Esophagus muscularis mucosa (tissue), 3 donors: ENCODE data around the gene GAA.

ENCODE experiments used
- CTCF ChIP-seq, 3 experiments: fragments of 200-600 bp in 2 of 3; fragments of 450-650 bp in 1 of 3; sonication (generic) in 2 of 3; IDR thresholded peaks; one replicate each; pipeline ENCODE4 v1.5.1; 2017 to 2019; ENCODE audit warnings: antibody characterized with exemption in 3 of 3, mild to moderate bottlenecking in 2 of 3, moderate library complexity in 1 of 3
- POLR2A ChIP-seq: fragments of 450-650 bp; IDR thresholded peaks from one replicate; pipeline ENCODE4 v1.6.1; 2017; ENCODE audit warnings: antibody characterized with exemption, moderate library complexity, mild to moderate bottlenecking, low read depth
- POLR2AphosphoS5 ChIP-seq, 2 donors: sonication (generic); formaldehyde crosslinking; IDR thresholded peaks; one replicate each; pipeline ENCODE4 v1.6.1; 2017; ENCODE audit warnings: antibody characterized with exemption in 2 of 2

- no peak for TF ChIP-seq CTCF (IDR thresholded peaks at IDR 0.05)
- TF ChIP-seq POLR2AphosphoS5 (IDR thresholded peaks at IDR 0.05), result no peak
- no peak for TF ChIP-seq POLR2A
Measured at GRCh38 chr17:80145076-80146075, 44.0 kb downstream of the GAA start.
